OCI-LY1 (cell line): ENCODE results near the gene SMIM41.

Experiments
- EZH2 ChIP-seq: fragments of 200-600 bp; sonication (generic), shearing (Covaris generic); IDR thresholded peaks from 2 replicates; pipeline ENCODE4 v1.8.0; 2017; ENCODE audit warnings: borderline replicate concordance, mixed run types, mild to moderate bottlenecking, antibody characterized with exemption, low read length, moderate library complexity, mixed read lengths
- TF ChIP-seq, protein P1 (sequence below): fragments of 200-600 bp; sonication (generic), shearing (Covaris generic); IDR thresholded peaks from 2 replicates; pipeline ENCODE4 v1.5.1; 2017; ENCODE audit warnings: mild to moderate bottlenecking, antibody characterized with exemption, low read length, moderate library complexity, mixed read lengths

DNA sequence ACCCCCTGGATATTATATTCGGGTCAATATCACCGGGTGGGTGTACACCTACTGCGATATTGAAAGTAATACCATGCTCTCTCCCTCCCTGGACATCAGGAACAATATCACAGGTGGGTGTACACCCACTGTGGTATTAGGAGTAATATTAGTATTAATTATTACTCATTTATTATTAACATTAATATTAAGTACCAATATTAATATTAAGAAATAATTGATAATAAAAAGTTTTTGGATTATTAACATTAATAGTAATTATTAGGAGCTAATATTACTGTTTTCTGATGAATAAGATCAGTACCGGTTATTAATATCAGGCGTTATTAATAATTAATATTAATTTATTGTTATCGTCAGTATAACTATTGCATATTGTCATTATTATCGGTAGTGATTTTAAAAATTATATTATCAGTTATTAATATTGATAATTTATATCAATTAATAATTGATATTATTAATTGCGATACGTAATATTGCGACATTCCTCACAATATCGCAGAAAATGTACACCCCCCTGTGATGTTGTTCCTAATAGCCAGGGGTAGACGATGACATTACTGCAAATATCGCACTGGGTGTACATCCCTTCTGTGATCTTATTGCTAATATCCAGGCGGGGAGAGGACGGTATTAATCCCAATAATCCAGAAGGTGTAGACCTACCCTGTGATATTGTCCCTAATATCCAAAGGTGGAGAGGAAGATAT lies 17.0 kb downstream of the SMIM41 start:
- TF ChIP-seq, protein P1, sequence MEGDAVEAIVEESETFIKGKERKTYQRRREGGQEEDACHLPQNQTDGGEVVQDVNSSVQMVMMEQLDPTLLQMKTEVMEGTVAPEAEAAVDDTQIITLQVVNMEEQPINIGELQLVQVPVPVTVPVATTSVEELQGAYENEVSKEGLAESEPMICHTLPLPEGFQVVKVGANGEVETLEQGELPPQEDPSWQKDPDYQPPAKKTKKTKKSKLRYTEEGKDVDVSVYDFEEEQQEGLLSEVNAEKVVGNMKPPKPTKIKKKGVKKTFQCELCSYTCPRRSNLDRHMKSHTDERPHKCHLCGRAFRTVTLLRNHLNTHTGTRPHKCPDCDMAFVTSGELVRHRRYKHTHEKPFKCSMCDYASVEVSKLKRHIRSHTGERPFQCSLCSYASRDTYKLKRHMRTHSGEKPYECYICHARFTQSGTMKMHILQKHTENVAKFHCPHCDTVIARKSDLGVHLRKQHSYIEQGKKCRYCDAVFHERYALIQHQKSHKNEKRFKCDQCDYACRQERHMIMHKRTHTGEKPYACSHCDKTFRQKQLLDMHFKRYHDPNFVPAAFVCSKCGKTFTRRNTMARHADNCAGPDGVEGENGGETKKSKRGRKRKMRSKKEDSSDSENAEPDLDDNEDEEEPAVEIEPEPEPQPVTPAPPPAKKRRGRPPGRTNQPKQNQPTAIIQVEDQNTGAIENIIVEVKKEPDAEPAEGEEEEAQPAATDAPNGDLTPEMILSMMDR: no peak
- TF ChIP-seq EZH2: no peak
